ENCODE measurements around the gene DGKI. TPM values are rescaled to one million over a fixed set of nuclear protein-coding genes. Genes with fewer than 3 reads are reported as not detected.

DGKI gene
- total RNA-seq, 1 donor from 2014 or later, result 3.1 TPM

DNA sequence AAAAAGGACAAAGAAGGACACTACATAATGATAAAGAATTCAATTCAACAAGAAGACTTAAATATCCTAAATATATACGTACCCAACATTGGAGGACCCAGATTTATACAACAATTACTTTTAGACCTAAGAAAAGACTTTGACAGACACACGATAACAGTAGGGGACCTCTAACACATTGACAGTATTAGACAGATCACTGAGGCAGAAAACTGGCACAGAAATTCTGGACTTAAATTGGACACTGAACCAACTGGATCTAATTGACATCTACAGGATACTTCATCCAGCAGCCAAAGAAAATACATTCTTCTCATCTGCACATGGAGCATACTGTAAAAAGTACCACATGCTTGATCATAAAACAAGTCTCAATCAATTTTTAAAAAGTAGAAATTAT is 103.8 kb downstream of the DGKI start:
- TF ChIP-seq, protein P1, sequence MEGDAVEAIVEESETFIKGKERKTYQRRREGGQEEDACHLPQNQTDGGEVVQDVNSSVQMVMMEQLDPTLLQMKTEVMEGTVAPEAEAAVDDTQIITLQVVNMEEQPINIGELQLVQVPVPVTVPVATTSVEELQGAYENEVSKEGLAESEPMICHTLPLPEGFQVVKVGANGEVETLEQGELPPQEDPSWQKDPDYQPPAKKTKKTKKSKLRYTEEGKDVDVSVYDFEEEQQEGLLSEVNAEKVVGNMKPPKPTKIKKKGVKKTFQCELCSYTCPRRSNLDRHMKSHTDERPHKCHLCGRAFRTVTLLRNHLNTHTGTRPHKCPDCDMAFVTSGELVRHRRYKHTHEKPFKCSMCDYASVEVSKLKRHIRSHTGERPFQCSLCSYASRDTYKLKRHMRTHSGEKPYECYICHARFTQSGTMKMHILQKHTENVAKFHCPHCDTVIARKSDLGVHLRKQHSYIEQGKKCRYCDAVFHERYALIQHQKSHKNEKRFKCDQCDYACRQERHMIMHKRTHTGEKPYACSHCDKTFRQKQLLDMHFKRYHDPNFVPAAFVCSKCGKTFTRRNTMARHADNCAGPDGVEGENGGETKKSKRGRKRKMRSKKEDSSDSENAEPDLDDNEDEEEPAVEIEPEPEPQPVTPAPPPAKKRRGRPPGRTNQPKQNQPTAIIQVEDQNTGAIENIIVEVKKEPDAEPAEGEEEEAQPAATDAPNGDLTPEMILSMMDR (IDR thresholded peaks at IDR 0.05), result no peak
- no peak for DNase-seq (ENCODE audit: extremely low spot score, unreplicated experiment)
- H3K27ac Mint-ChIP-seq (ENCODE audit: unreplicated experiment), result no peak overlapping the region

DNA sequence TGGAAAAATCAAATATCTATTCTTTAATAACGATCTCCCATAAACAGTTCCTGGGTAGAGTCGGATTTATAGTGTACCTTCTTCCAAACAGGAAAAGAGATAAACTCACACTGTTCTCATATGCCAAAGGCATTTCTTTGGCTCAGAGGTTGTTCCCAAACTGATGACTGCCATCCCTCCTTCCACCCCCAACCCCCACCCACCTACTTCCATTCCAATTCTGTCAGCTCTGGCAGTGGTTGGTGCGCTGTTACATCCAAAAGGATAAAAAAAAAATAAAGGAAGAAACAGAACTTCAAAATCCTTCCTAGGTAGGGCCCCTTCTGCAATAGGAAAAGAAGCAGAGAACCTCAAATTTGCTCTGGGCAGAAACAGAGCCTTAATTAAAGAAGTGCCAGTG is 104.7 kb downstream of the DGKI start:
- H3K9me3 Mint-ChIP-seq (ENCODE audit: unreplicated experiment), result peaks cover 20% of the 10 kb centered on the region
- peaks cover 15% of the 10 kb centered on the region for H3K36me3 Mint-ChIP-seq (ENCODE audit: unreplicated experiment)
- H3K27me3 Mint-ChIP-seq (ENCODE audit: unreplicated experiment), result no peaks in the 10 kb centered on the region
- no peak for DNase-seq (ENCODE audit: extremely low spot score, unreplicated experiment)
- no peak overlapping the region for H3K4me3 Mint-ChIP-seq (ENCODE audit: unreplicated experiment)
- TF ChIP-seq, protein P1 (IDR thresholded peaks at IDR 0.05), result no peak
- H3K4me1 Mint-ChIP-seq (ENCODE audit: unreplicated experiment), result no peaks in the 10 kb centered on the region
- H3K27ac Mint-ChIP-seq (ENCODE audit: unreplicated experiment), result no peak overlapping the region

More for the DNA sequence above, 103.8 kb downstream of the DGKI start:
- peaks cover 15% of the 10 kb centered on the region for H3K36me3 Mint-ChIP-seq (ENCODE audit: unreplicated experiment)
- no peaks in the 10 kb centered on the region for H3K4me1 Mint-ChIP-seq (ENCODE audit: unreplicated experiment)
- H3K9me3 Mint-ChIP-seq (ENCODE audit: unreplicated experiment), result peaks cover 20% of the 10 kb centered on the region
- no peaks in the 10 kb centered on the region for H3K27me3 Mint-ChIP-seq (ENCODE audit: unreplicated experiment)
- H3K4me3 Mint-ChIP-seq (ENCODE audit: unreplicated experiment), result no peak overlapping the region

DNA sequence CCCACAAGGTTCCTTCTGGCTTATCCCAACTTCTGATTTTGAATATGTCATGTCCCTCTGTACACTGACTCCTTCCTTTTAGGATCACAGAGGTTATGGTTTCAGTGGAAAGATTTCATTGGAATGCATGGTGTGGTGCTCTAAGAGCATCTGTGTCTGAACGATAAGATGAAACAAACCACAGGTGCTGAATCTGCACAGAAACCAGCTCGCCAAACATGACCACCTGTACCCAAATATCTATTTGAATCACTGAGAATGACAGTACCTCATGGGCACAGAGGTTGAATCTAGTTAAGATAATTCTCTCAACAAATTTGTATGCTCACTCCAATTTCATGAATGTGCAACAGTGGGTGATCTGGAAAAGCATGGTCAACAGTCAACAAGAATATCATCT is 105.3 kb downstream of the DGKI start:
- peaks cover 20% of the 10 kb centered on the region for H3K9me3 Mint-ChIP-seq (ENCODE audit: unreplicated experiment)
- H3K36me3 Mint-ChIP-seq (ENCODE audit: unreplicated experiment), result peaks cover 14% of the 10 kb centered on the region
- no peak overlapping the region for H3K27ac Mint-ChIP-seq (ENCODE audit: unreplicated experiment)
- no peaks in the 10 kb centered on the region for H3K4me1 Mint-ChIP-seq (ENCODE audit: unreplicated experiment)
- no peak overlapping the region for H3K4me3 Mint-ChIP-seq (ENCODE audit: unreplicated experiment)
- no peak for DNase-seq (ENCODE audit: extremely low spot score, unreplicated experiment)
- TF ChIP-seq, protein P1 (IDR thresholded peaks at IDR 0.05), result no peak
- no peaks in the 10 kb centered on the region for H3K27me3 Mint-ChIP-seq (ENCODE audit: unreplicated experiment)

DNA sequence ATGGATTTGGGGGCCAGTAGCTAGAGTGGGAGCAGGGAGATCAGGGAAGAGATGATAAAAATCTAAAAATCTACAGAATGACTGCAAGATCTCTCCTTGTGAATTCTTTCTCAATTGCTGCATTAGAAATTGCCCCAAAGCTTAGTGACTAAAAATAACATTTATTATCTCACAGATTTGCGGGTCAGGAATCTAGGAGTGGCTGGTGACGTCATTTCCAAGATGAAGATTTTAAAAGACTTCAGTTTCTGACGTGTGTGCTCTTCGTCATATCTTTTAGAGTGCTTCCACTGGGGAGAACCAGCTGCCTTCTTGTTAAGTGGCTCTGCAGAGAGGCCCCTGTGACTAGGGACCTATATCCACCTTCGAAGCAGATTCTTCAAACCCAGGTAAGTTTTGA is 112.6 kb downstream of the DGKI start:
- H3K4me1 Mint-ChIP-seq (ENCODE audit: unreplicated experiment), result no peaks in the 10 kb centered on the region
- no peaks in the 10 kb centered on the region for H3K36me3 Mint-ChIP-seq (ENCODE audit: unreplicated experiment)
- H3K27ac Mint-ChIP-seq (ENCODE audit: unreplicated experiment), result no peak overlapping the region
- TF ChIP-seq, protein P1 (IDR thresholded peaks at IDR 0.05), result no peak
- H3K27me3 Mint-ChIP-seq (ENCODE audit: unreplicated experiment), result no peaks in the 10 kb centered on the region
- DNase-seq (ENCODE audit: extremely low spot score, unreplicated experiment), result no peak
- no peak overlapping the region for H3K4me3 Mint-ChIP-seq (ENCODE audit: unreplicated experiment)
- no peaks in the 10 kb centered on the region for H3K9me3 Mint-ChIP-seq (ENCODE audit: unreplicated experiment)

DNA sequence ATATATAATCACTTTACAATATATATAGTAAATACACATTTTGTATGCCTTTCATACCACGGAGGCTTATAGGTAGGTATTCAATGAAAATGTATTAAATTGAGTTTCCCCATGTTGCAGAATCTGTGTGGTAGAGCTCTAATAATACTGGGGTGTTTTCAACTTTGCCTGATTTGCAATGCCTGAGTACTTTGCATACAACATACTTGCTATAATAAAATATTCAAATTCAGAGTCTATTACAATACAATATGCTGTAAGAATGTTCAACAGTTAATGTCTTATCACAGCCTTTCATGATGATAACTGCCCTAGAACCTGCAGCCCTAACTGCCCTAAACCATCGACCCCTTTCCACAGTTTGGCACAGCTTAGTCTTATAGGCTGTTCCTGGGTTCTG is 114.6 kb downstream of the DGKI start:
- no peak overlapping the region for H3K27ac Mint-ChIP-seq (ENCODE audit: unreplicated experiment)
- H3K36me3 Mint-ChIP-seq (ENCODE audit: unreplicated experiment), result peaks cover 4% of the 10 kb centered on the region
- DNase-seq (ENCODE audit: extremely low spot score, unreplicated experiment), result no peak
- no peak overlapping the region for H3K4me3 Mint-ChIP-seq (ENCODE audit: unreplicated experiment)
- TF ChIP-seq, protein P1 (IDR thresholded peaks at IDR 0.05), result no peak
- H3K9me3 Mint-ChIP-seq (ENCODE audit: unreplicated experiment), result peaks cover 5% of the 10 kb centered on the region
- H3K27me3 Mint-ChIP-seq (ENCODE audit: unreplicated experiment), result no peaks in the 10 kb centered on the region
- no peaks in the 10 kb centered on the region for H3K4me1 Mint-ChIP-seq (ENCODE audit: unreplicated experiment)

All from osteocyte (in vitro differentiated cells).